Ovary (tissue), 9 donors: Measurements from ENCODE around the gene DOCK4. TPM values are rescaled to one million over a fixed set of nuclear protein-coding genes. Genes with fewer than 3 reads are reported as not detected.

Experiments
- DNase-seq, 5 donors: peaks; one replicate each; pipeline ENCODE4 v3.0.0-alpha.2; 2019 to 2020
- H3K27ac ChIP-seq, 2 donors: fragments of 200-600 bp; one replicate each; pipeline versions ENCODE4 v1.5.1 to v1.8.0; 2019 to 2022
- H3K27me3 ChIP-seq: fragments of 200-600 bp; one replicate; pipeline ENCODE4 v1.8.0; 2022
- H3K36me3 ChIP-seq: fragments of 200-600 bp; sonication (generic); one replicate; pipeline ENCODE4 v1.5.1; 2019
- H3K4me1 ChIP-seq: one replicate; pipeline ENCODE4 v1.8.1; 2013; ENCODE audit warnings: mild to moderate bottlenecking, moderate library complexity; ENCODE audit not compliant: insufficient read depth
- H3K4me3 ChIP-seq: fragments of 200-600 bp; sonication (generic); one replicate; pipeline ENCODE4 v1.5.1; 2017
- H3K9me3 ChIP-seq, 2 donors: fragments of 200-600 bp in 1 of 2; sonication (generic) in 1 of 2; one replicate each; pipeline versions ENCODE4 v1.5.1 to v1.8.1; 2013 to 2019; ENCODE audit warnings: mild to moderate bottlenecking in 1 of 2, moderate library complexity in 1 of 2
- CTCF ChIP-seq, 3 donors: fragments of 450-650 bp in 2 of 3; fragments of 200-600 bp in 1 of 3; IDR thresholded peaks; one replicate each; pipeline versions ENCODE4 v1.5.1 to v1.8.0; 2016 to 2022; ENCODE audit warnings: antibody characterized with exemption in 3 of 3, mild to moderate bottlenecking in 1 of 3
- EP300 ChIP-seq: sonication (generic); formaldehyde crosslinking; IDR thresholded peaks from one replicate; pipeline ENCODE4 v1.6.1; 2017; ENCODE audit warnings: antibody characterized with exemption
- POLR2A ChIP-seq: fragments of 450-650 bp; IDR thresholded peaks from one replicate; pipeline ENCODE4 v1.6.1; 2017; ENCODE audit warnings: antibody characterized with exemption, mild to moderate bottlenecking, moderate library complexity
- WGBS, 3 donors: extraction: QIAGEN DNeasy Blood & Tissue Kit in 1 of 3; methylation state at CpG; one replicate each; pipeline versions ENCODE4 v1.1.5 to v1.1.7; 2013 to 2017; 5-methylcytosine and 5-hydroxymethylcytosine counted together
- intact Hi-C, 4 donors: fragments of 100-400 bp; cut with DNase I; formaldehyde crosslinking; loops; one replicate each; pipeline versions ENCODE4 v1.11.0 to v1.15.1; 2022 to 2023
- polyA plus RNA-seq, 2 donors: library from polyadenylated mRNA; stranded (reverse); fragments of 200-250 nt in 1 of 2; fragments of 350-450 nt in 1 of 2; fragmentation: Illumina TruSeq in 1 of 2; extraction: RNeasy Lipid Tissue Mini Kit (QIAGEN cat#74804) in 1 of 2; gene quantifications; one replicate each; pipeline ENCODE4 v1.2.3, GENCODE V29; 2013 to 2014
- total RNA-seq, 7 donors: library from RNA; depleted of rRNA in 2 of 7; stranded (reverse); fragments of >200 nt in 2 of 7; fragmentation: NEBNext Ultra II Directional in 3 of 7; extraction: Animal tissue kit (Norgen Biotek cat#: 25700) in 3 of 7; gene quantifications; one replicate each; pipeline versions ENCODE4 v1.1.0 to v1.2.4, GENCODE V29; 2016 to 2023
- donor health status: DM: no; HTN: no; CAD: no; lungs with moderate emphysema.
- donor health status: DM: no; HTN: no; CAD: no.
- donor health status: Bipolar disorder and iron deficiency.
- donor health status: DM: yes; HTN: yes; CAD: no.
- donor health status: DM: no; HTN: no; CAD: no.
- donor health status: DM: yes; HTN: yes; CAD: no.

The DOCK4 gene
- total and polyA plus RNA-seq, 9 donors, result 9.5 to 39.7 (median 27.3) TPM

GRCh38 chr7:111740942-111741341, 465.3 kb downstream of the DOCK4 start:
- no peak for DNase-seq
- no peak overlapping the region for H3K4me3 ChIP-seq
- H3K27ac ChIP-seq, result no peak overlapping the region
- no peak for TF ChIP-seq POLR2A
- TF ChIP-seq EP300, result no peak
- no peak for TF ChIP-seq CTCF (IDR thresholded peaks at IDR 0.05)
- H3K4me1 ChIP-seq, result peaks cover 3% of the 10 kb centered on the region
- no peaks in the 10 kb centered on the region for H3K27me3 ChIP-seq
- H3K9me3 ChIP-seq, result no peaks in the 10 kb centered on the region
- no peaks in the 10 kb centered on the region for H3K36me3 ChIP-seq
- WGBS, 3 donors, result 92 to 96% (median 96%) methylated on average over 3 of the region's 3 CpGs
- intact Hi-C loops, result loop anchor here in 2 of 4 donors (5.0 kb wide), 1 partner anchor 756 kb away; no protein-coding TSS in a partner anchor

DNA sequence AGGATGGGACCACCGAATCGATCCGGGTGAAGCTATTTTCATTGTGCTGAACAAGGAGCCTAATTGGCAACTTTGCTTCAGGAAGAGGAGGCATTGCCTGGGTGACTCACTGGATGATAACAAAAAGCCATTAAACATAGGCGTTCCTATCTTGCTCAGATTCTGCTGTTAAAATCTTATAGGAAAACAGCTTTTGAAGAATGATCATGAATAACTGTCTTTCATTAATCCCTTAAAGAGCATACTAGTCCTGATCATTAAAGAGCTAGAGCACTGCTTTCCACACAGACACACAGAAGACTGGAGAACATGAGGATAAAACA, 469.7 kb downstream of the DOCK4 start:
- intact Hi-C loops, result no loop called here
- Histone ChIP-seq H3K36me3 (no peaks in the 10 kb centered on the region), H3K9me3 (no peaks in the 10 kb centered on the region), H3K27me3 (no peaks in the 10 kb centered on the region), H3K27ac (no peak overlapping the region), H3K4me1 (peaks cover 3% of the 10 kb centered on the region), H3K4me3 (no peak overlapping the region)
- TF ChIP-seq POLR2A (no peak), EP300 (no peak), CTCF (IDR thresholded peaks at IDR 0.05) (no peak)
- WGBS, 3 donors, result 13 to 28% (median 26%) methylated on average over 4 of the region's 4 CpGs
- no peak for DNase-seq

DNA sequence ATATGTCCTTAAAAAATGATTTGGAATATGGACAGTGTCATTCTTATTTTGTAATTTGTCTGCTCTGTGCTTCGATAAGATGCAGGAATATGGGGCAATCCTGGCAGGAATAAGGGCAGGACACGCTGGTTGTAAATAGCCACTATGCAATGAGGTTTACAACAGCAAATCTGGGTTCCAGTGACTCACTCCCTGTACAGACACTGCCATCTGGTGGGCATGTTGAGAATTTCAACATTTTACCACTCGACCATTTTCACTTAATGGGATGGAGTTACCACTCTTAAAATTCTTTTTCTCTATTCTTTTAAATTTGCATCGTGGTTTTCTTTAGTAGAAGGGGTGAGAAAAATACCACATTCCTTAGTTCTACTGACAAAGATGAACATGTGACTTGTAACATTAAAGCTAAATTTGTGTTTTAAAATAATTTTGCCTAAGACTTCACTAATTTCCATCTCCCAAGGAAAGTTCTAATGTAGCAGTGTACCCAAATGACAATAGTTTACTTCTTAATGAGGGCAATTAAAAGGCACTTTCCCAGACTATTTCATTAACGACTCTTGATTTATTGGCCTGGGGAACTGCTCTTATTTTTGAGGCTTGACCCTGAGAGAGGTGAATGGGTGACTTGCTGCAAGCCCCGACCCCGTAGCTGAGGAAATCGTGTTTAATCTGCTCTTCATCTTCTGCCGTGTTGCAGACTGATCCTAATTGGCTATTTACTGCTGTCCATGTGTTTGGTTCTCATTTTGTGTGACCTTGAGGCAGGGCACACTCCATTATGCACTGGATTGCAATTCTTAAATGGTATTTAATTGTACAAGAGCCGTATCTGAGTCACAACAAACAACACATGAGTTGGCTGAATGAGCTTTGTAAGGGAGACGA, 470.3 kb downstream of the DOCK4 start:
- Histone ChIP-seq H3K4me1 (peaks cover 3% of the 10 kb centered on the region), H3K36me3 (no peaks in the 10 kb centered on the region), H3K27me3 (no peaks in the 10 kb centered on the region), H3K27ac (no peak overlapping the region), H3K9me3 (no peaks in the 10 kb centered on the region), H3K4me3 (no peak overlapping the region)
- WGBS, 3 donors, result 26 to 39% (median 35%) methylated on average over 11 of the region's 11 CpGs
- peak in 4 of 5 donors; percentile 22 to 65 (median 38) for DNase-seq
- TF ChIP-seq POLR2A, result no peak
- TF ChIP-seq CTCF (IDR thresholded peaks at IDR 0.05), result peak; percentile 64 to 85 (median 75)
- intact Hi-C loops, result no loop called here

GRCh38 chr7:111734954-111735660, 471.1 kb downstream of the DOCK4 start:
- 37 to 44% (median 37%) methylated on average over 4 of the region's 4 CpGs for WGBS, 3 donors
- Histone ChIP-seq H3K27ac (no peak overlapping the region), H3K27me3 (no peaks in the 10 kb centered on the region), H3K9me3 (no peaks in the 10 kb centered on the region), H3K4me3 (no peak overlapping the region), H3K4me1 (peaks cover 3% of the 10 kb centered on the region), H3K36me3 (no peaks in the 10 kb centered on the region)
- TF ChIP-seq EP300 (no peak), CTCF (IDR thresholded peaks at IDR 0.05) (no peak), POLR2A (no peak)
- intact Hi-C loops, result no loop called here
- DNase-seq, result no peak
